Osteocyte (in vitro differentiated cells): ENCODE results near the gene HOXA6. TPM values are rescaled to one million over a fixed set of nuclear protein-coding genes. Genes with fewer than 3 reads are reported as not detected.

Experiments used
- DNase-seq: peaks from one replicate; pipeline ENCODE4 v3.0.0; 2021; ENCODE audit warnings: mixed read lengths; ENCODE audit not compliant: unreplicated experiment; ENCODE audit errors: extremely low spot score
- H3K27ac Mint-ChIP-seq: one replicate; pipeline ENCODE4 v1.8.0; 2021; ENCODE audit warnings: mild to moderate bottlenecking, mixed read lengths; ENCODE audit not compliant: unreplicated experiment
- H3K27me3 Mint-ChIP-seq: one replicate; pipeline ENCODE4 v1.8.0; 2021; ENCODE audit warnings: mixed read lengths; ENCODE audit not compliant: unreplicated experiment
- H3K36me3 Mint-ChIP-seq: one replicate; pipeline ENCODE4 v1.8.0; 2021; ENCODE audit warnings: mixed read lengths; ENCODE audit not compliant: unreplicated experiment
- H3K4me1 Mint-ChIP-seq: one replicate; pipeline ENCODE4 v1.8.0; 2021; ENCODE audit warnings: mixed read lengths; ENCODE audit not compliant: unreplicated experiment
- H3K4me3 Mint-ChIP-seq: one replicate; pipeline ENCODE4 v1.8.0; 2021; ENCODE audit warnings: mild to moderate bottlenecking, moderate library complexity, mixed read lengths; ENCODE audit not compliant: unreplicated experiment
- H3K9me3 Mint-ChIP-seq: one replicate; pipeline ENCODE4 v1.8.0; 2021; ENCODE audit warnings: mixed read lengths; ENCODE audit not compliant: unreplicated experiment
- CTCF ChIP-seq: fragments of 200-600 bp; sonication (generic); IDR thresholded peaks from 2 replicates; pipeline ENCODE4 v1.5.0; 2021; ENCODE audit warnings: antibody characterized with exemption, mild to moderate bottlenecking, moderate library complexity
- total RNA-seq: library from RNA; stranded (reverse); gene quantifications from 2 replicates; pipeline ENCODE4 v1.2.1, GENCODE V29; 2021

The HOXA6 gene
- total RNA-seq, 1 donor from 2014 or later = not detected

- DNase-seq = no peak
- Mint-ChIP-seq H3K4me1 (no peaks in the 10 kb centered on the region), H3K27ac (no peak overlapping the region), H3K36me3 (no peaks in the 10 kb centered on the region), H3K9me3 (no peaks in the 10 kb centered on the region), H3K27me3 (peaks cover 96% of the 10 kb centered on the region), H3K4me3 (no peak overlapping the region)
- no peak for TF ChIP-seq CTCF
Observed at GRCh38 chr7:27122077-27122910, 25.3 kb downstream of the HOXA6 start.

- no peaks in the 10 kb centered on the region for H3K9me3 Mint-ChIP-seq
- no peak for DNase-seq
- no peak for TF ChIP-seq CTCF
- no peak overlapping the region for H3K4me3 Mint-ChIP-seq
- no peak overlapping the region for H3K27ac Mint-ChIP-seq
- H3K27me3 Mint-ChIP-seq = peaks cover 96% of the 10 kb centered on the region
- H3K36me3 Mint-ChIP-seq = no peaks in the 10 kb centered on the region
- no peaks in the 10 kb centered on the region for H3K4me1 Mint-ChIP-seq
Observed at GRCh38 chr7:27121684-27122076, 25.9 kb downstream of the HOXA6 start.

- H3K27me3 Mint-ChIP-seq = peaks cover 93% of the 10 kb centered on the region
Observed at GRCh38 chr7:27119412-27119911, 28.1 kb downstream of the HOXA6 start.

GRCh38 chr7:27118580-27118979 lies 29.0 kb downstream of the HOXA6 start:
- no peak for DNase-seq
- Mint-ChIP-seq H3K4me3 (no peak overlapping the region), H3K36me3 (no peaks in the 10 kb centered on the region), H3K4me1 (peaks cover 1% of the 10 kb centered on the region), H3K27ac (no peak overlapping the region), H3K9me3 (no peaks in the 10 kb centered on the region), H3K27me3 (peaks cover 88% of the 10 kb centered on the region)
- TF ChIP-seq CTCF = no peak

More at GRCh38 chr7:27119412-27119911, 28.1 kb downstream of the HOXA6 start:
- Mint-ChIP-seq H3K4me1 (peaks cover 1% of the 10 kb centered on the region), H3K27ac (no peak overlapping the region), H3K9me3 (no peaks in the 10 kb centered on the region), H3K4me3 (no peak overlapping the region), H3K36me3 (no peaks in the 10 kb centered on the region)
- DNase-seq = no peak
- no peak for TF ChIP-seq CTCF

- DNase-seq = no peak
- H3K27ac Mint-ChIP-seq = no peak overlapping the region
- H3K4me3 Mint-ChIP-seq = no peak overlapping the region
- H3K36me3 Mint-ChIP-seq = no peaks in the 10 kb centered on the region
- TF ChIP-seq CTCF = no peak
- H3K4me1 Mint-ChIP-seq = peaks cover 1% of the 10 kb centered on the region
- no peaks in the 10 kb centered on the region for H3K9me3 Mint-ChIP-seq
- peaks cover 86% of the 10 kb centered on the region for H3K27me3 Mint-ChIP-seq
Observed at GRCh38 chr7:27117887-27118491, 29.6 kb downstream of the HOXA6 start.
